Activated CD4-positive, alpha-beta T cell treated with anti-CD3 and anti-CD28 coated beads for 36 hours (primary cell): ENCODE results near the gene SETBP1. TPM values are rescaled to one million over a fixed set of nuclear protein-coding genes. Genes with fewer than 3 reads are reported as not detected.
A peak's percentile ranks its signal among the peaks of the same experiment; 100 is the strongest.

ENCODE experiments used
- ATAC-seq: fragments of 200-7000 bp; cut with Tn5 transposase; one replicate; pipeline ENCODE4 v1.10.0; 2021; ENCODE audit warnings: mild to moderate bottlenecking, moderate library complexity
- CTCF ChIA-PET: fragments of 350-600 bp; sonication (Branson Sonifier 250); formaldehyde crosslinking; loops from one replicate; lab custom pipeline; 2021; ENCODE audit warnings: antibody characterized with exemption; lab: Charles Lee
- POLR2A ChIA-PET: fragments of 350-600 bp; sonication (Branson Sonifier 250); formaldehyde crosslinking; loops from one replicate; lab custom pipeline; 2021; ENCODE audit warnings: antibody characterized with exemption, inconsistent platforms; lab: Charles Lee
- DNase-seq: peaks from one replicate; pipeline ENCODE4 v3.0.0-alpha.2; 2020
- H3K27ac Mint-ChIP-seq: one replicate; pipeline ENCODE4 v1.8.0; 2021; ENCODE audit warnings: mixed read lengths
- H3K27me3 Mint-ChIP-seq: one replicate; pipeline ENCODE4 v1.8.0; 2021; ENCODE audit warnings: mixed read lengths
- H3K36me3 Mint-ChIP-seq: one replicate; pipeline ENCODE4 v1.8.0; 2021; ENCODE audit warnings: low read depth, mixed read lengths
- H3K4me1 Mint-ChIP-seq: one replicate; pipeline ENCODE4 v1.8.0; 2021; ENCODE audit warnings: mixed read lengths
- H3K4me3 Mint-ChIP-seq: one replicate; pipeline ENCODE4 v1.8.0; 2021; ENCODE audit warnings: mild to moderate bottlenecking, moderate library complexity, mixed read lengths
- H3K9me3 Mint-ChIP-seq: one replicate; pipeline ENCODE4 v1.8.0; 2021; ENCODE audit warnings: low read depth, mixed read lengths
- intact Hi-C, 2 experiments: fragments of 100-400 bp; cut with DNase I in 1 of 2; cut with micrococcal nuclease in 1 of 2; formaldehyde crosslinking; loops; one replicate each; pipeline versions ENCODE4 v1.14.2 to v1.15.1; 2022 to 2024; cut with DNase I, micrococcal nuclease
- total RNA-seq, 2 experiments: library from RNA; stranded (reverse); gene quantifications; one replicate each; pipeline ENCODE4 v1.2.3, GENCODE V29; 2021

Gene SETBP1
- total RNA-seq, 2 experiments from 2014 or later = 6.3 to 6.6 TPM

- peak overlapping the region; percentile 27 for H3K27ac Mint-ChIP-seq
- CTCF ChIA-PET = interaction anchor here (1.0 kb wide), 1 partner anchor 56 kb away, joined by 3 read pairs; no protein-coding TSS in a partner anchor
- no peak overlapping the region for H3K4me3 Mint-ChIP-seq
- H3K4me1 Mint-ChIP-seq = peaks cover 51% of the 10 kb centered on the region
- H3K36me3 Mint-ChIP-seq = peaks cover 11% of the 10 kb centered on the region
- peaks cover 15% of the 10 kb centered on the region for H3K9me3 Mint-ChIP-seq
- POLR2A ChIA-PET = interaction anchor here (0.6 kb wide), 1 partner anchor 259 kb away, joined by 3 read pairs; no protein-coding TSS in a partner anchor
- intact Hi-C loops = loop anchor here (1.0 to 5.0 kb wide), 3 partner anchors 216 to 317 kb away; no protein-coding TSS in a partner anchor
- peak; percentile 45 for ATAC-seq
- peaks cover 2% of the 10 kb centered on the region for H3K27me3 Mint-ChIP-seq
- peak; percentile 62 for DNase-seq
Observed at GRCh38 chr18:44895176-44895798, 214.6 kb downstream of the SETBP1 start.

- POLR2A ChIA-PET = no interaction called here
- H3K9me3 Mint-ChIP-seq = peaks cover 2% of the 10 kb centered on the region
- peaks cover 48% of the 10 kb centered on the region for H3K4me1 Mint-ChIP-seq
- intact Hi-C loops = loop anchor here in 1 of 2 experiments (5.0 kb wide), 1 partner anchor 315 kb away; no protein-coding TSS in a partner anchor
- DNase-seq (no peak), ATAC-seq (no peak)
- H3K36me3 Mint-ChIP-seq = peaks cover 2% of the 10 kb centered on the region
- no peak overlapping the region for H3K4me3 Mint-ChIP-seq
- H3K27ac Mint-ChIP-seq = no peak overlapping the region
- H3K27me3 Mint-ChIP-seq = peaks cover 2% of the 10 kb centered on the region
- CTCF ChIA-PET = no interaction called here
Observed at GRCh38 chr18:44896846-44897245, 216.2 kb downstream of the SETBP1 start.

- Mint-ChIP-seq H3K4me3 (no peak overlapping the region), H3K36me3 (no peaks in the 10 kb centered on the region), H3K27me3 (peaks cover 2% of the 10 kb centered on the region), H3K9me3 (no peaks in the 10 kb centered on the region), H3K27ac (peak overlapping the region; percentile 20), H3K4me1 (peaks cover 42% of the 10 kb centered on the region)
- intact Hi-C loops = loop anchor here in 1 of 2 experiments (5.0 kb wide), 1 partner anchor 315 kb away; no protein-coding TSS in a partner anchor
- ATAC-seq (no peak), DNase-seq (no peak)
- POLR2A ChIA-PET = no interaction called here
- CTCF ChIA-PET = no interaction called here
Observed at GRCh38 chr18:44897411-44897810, 216.7 kb downstream of the SETBP1 start.

GRCh38 chr18:44897816-44898215 lies 217.1 kb downstream of the SETBP1 start:
- DNase-seq (no peak), ATAC-seq (peak; percentile 40)
- Mint-ChIP-seq H3K4me3 (no peak overlapping the region), H3K27ac (peak overlapping the region; percentile 20), H3K9me3 (no peaks in the 10 kb centered on the region), H3K4me1 (peaks cover 38% of the 10 kb centered on the region), H3K27me3 (peaks cover 2% of the 10 kb centered on the region), H3K36me3 (no peaks in the 10 kb centered on the region)
- intact Hi-C loops = loop anchor here in 1 of 2 experiments (5.0 kb wide), 1 partner anchor 314 kb away; no protein-coding TSS in a partner anchor
- POLR2A ChIA-PET = no interaction called here
- CTCF ChIA-PET = no interaction called here

- H3K27me3 Mint-ChIP-seq = peaks cover 8% of the 10 kb centered on the region
- H3K9me3 Mint-ChIP-seq = no peaks in the 10 kb centered on the region
- ATAC-seq (no peak), DNase-seq (no peak)
- no peak overlapping the region for H3K27ac Mint-ChIP-seq
- ChIA-PET CTCF (no interaction called here), POLR2A (no interaction called here)
- intact Hi-C loops = loop anchor here in 1 of 2 experiments (5.0 kb wide), 1 partner anchor 314 kb away; no protein-coding TSS in a partner anchor
- peaks cover 34% of the 10 kb centered on the region for H3K4me1 Mint-ChIP-seq
- no peak overlapping the region for H3K4me3 Mint-ChIP-seq
- no peaks in the 10 kb centered on the region for H3K36me3 Mint-ChIP-seq
Observed at GRCh38 chr18:44898498-44898897, 217.8 kb downstream of the SETBP1 start.

- intact Hi-C loops = loop anchor here in 1 of 2 experiments (5.0 kb wide), 1 partner anchor 312 kb away; no protein-coding TSS in a partner anchor
- peaks cover 11% of the 10 kb centered on the region for H3K27me3 Mint-ChIP-seq
- DNase-seq (no peak), ATAC-seq (no peak)
- H3K36me3 Mint-ChIP-seq = no peaks in the 10 kb centered on the region
- ChIA-PET CTCF (interaction anchor here (1.3 to 1.6 kb wide), 2 partner anchors 13 to 313 kb away, joined by 3 to 5 read pairs; no protein-coding TSS in a partner anchor), POLR2A (no interaction called here)
- H3K4me3 Mint-ChIP-seq = no peak overlapping the region
- H3K9me3 Mint-ChIP-seq = no peaks in the 10 kb centered on the region
- H3K27ac Mint-ChIP-seq = no peak overlapping the region
- peaks cover 21% of the 10 kb centered on the region for H3K4me1 Mint-ChIP-seq
Observed at GRCh38 chr18:44899832-44900231, 219.1 kb downstream of the SETBP1 start.

GRCh38 chr18:44900627-44901026 lies 219.9 kb downstream of the SETBP1 start:
- ATAC-seq = no peak
- CTCF ChIA-PET = interaction anchor here (1.3 kb wide), 2 partner anchors 13 to 60 kb away, joined by 3 read pairs; no protein-coding TSS in a partner anchor
- H3K36me3 Mint-ChIP-seq = no peaks in the 10 kb centered on the region

GRCh38 chr18:44901283-44901682 lies 220.6 kb downstream of the SETBP1 start:
- no peak overlapping the region for H3K27ac Mint-ChIP-seq
- CTCF ChIA-PET = interaction anchor here (1.3 kb wide), 1 partner anchor 60 kb away, joined by 3 read pairs; no protein-coding TSS in a partner anchor
- no peaks in the 10 kb centered on the region for H3K36me3 Mint-ChIP-seq
- no peaks in the 10 kb centered on the region for H3K9me3 Mint-ChIP-seq
- intact Hi-C loops = no loop called here
- no peak for ATAC-seq
- POLR2A ChIA-PET = no interaction called here
- no peak for DNase-seq
- H3K27me3 Mint-ChIP-seq = peaks cover 11% of the 10 kb centered on the region
- peaks cover 15% of the 10 kb centered on the region for H3K4me1 Mint-ChIP-seq
- H3K4me3 Mint-ChIP-seq = no peak overlapping the region

More at GRCh38 chr18:44900627-44901026, 219.9 kb downstream of the SETBP1 start:
- no peak for DNase-seq
- Mint-ChIP-seq H3K9me3 (no peaks in the 10 kb centered on the region), H3K4me3 (no peak overlapping the region), H3K27ac (no peak overlapping the region), H3K4me1 (peaks cover 15% of the 10 kb centered on the region), H3K27me3 (peaks cover 11% of the 10 kb centered on the region)
- POLR2A ChIA-PET = no interaction called here
- intact Hi-C loops = no loop called here

GRCh38 chr18:44903327-44903726 lies 222.6 kb downstream of the SETBP1 start:
- Mint-ChIP-seq H3K27me3 (peaks cover 13% of the 10 kb centered on the region), H3K4me1 (peaks cover 3% of the 10 kb centered on the region), H3K9me3 (no peaks in the 10 kb centered on the region), H3K27ac (no peak overlapping the region), H3K4me3 (no peak overlapping the region), H3K36me3 (no peaks in the 10 kb centered on the region)
- DNase-seq = no peak
- no peak for ATAC-seq
- POLR2A ChIA-PET = no interaction called here
- CTCF ChIA-PET = interaction anchor here (0.6 to 1.3 kb wide), 3 partner anchors 12 to 310 kb away, joined by 3 to 5 read pairs (median 4); no protein-coding TSS in a partner anchor
- intact Hi-C loops = no loop called here

- DNase-seq (no peak), ATAC-seq (no peak)
- H3K9me3 Mint-ChIP-seq = no peaks in the 10 kb centered on the region
- H3K4me1 Mint-ChIP-seq = peaks cover 10% of the 10 kb centered on the region
- intact Hi-C loops = no loop called here
- POLR2A ChIA-PET = no interaction called here
- no peak overlapping the region for H3K27ac Mint-ChIP-seq
- H3K4me3 Mint-ChIP-seq = no peak overlapping the region
- peaks cover 13% of the 10 kb centered on the region for H3K27me3 Mint-ChIP-seq
- H3K36me3 Mint-ChIP-seq = no peaks in the 10 kb centered on the region
- CTCF ChIA-PET = interaction anchor here (1.9 kb wide), 1 partner anchor 13 kb away, joined by 4 read pairs; no protein-coding TSS in a partner anchor
Observed at GRCh38 chr18:44904768-44905167, 224.1 kb downstream of the SETBP1 start.

GRCh38 chr18:44909191-44909719 lies 228.6 kb downstream of the SETBP1 start:
- intact Hi-C loops = no loop called here
- Mint-ChIP-seq H3K27me3 (peaks cover 14% of the 10 kb centered on the region), H3K9me3 (no peaks in the 10 kb centered on the region), H3K36me3 (no peaks in the 10 kb centered on the region), H3K4me3 (no peak overlapping the region), H3K4me1 (peaks cover 14% of the 10 kb centered on the region), H3K27ac (no peak overlapping the region)
- ChIA-PET CTCF (interaction anchor here (0.6 to 1.5 kb wide), 2 partner anchors 23 to 108 kb away, joined by 3 to 4 read pairs; no protein-coding TSS in a partner anchor), POLR2A (no interaction called here)
- DNase-seq (no peak), ATAC-seq (peak; percentile 36)
